ENCODE results near the gene KLHL42. TPM values are rescaled to one million over a fixed set of nuclear protein-coding genes. Genes with fewer than 3 reads are reported as not detected.

The KLHL42 gene
- total RNA-seq, result 25.2 and 29.1 TPM in 2 replicates

GRCh38 chr12:27779920-27780611 lies at the start of gene KLHL42, which contains the start of gene MANSC4:
TSS of gene KLHL42 (plus strand) at chr12:27780233. CDS start at chr12:27780331, 98 bp downstream.
TSS of gene MANSC4 (minus strand) at chr12:27780236. CDS start at chr12:27771276, 8,960 bp downstream.

Other genes with a start within 250 kb of the KLHL42 start
- 0.43 and 1.2 TPM in 2 replicates for gene REP15, start 83.8 kb upstream of the KLHL42 start, total RNA-seq
- 40.7 and 43.5 TPM in 2 replicates for gene MRPS35, start 69.4 kb upstream of the KLHL42 start, total RNA-seq
- gene MANSC4, start within 50 bp of the KLHL42 start, total RNA-seq, result not detected in 2 replicates
- 2.0 and 17.8 TPM in 2 replicates for gene PTHLH, start 192.5 kb downstream of the KLHL42 start, total RNA-seq